DOHH2 (cell line): ENCODE data around the gene DCLK1.

Experiments
- H3F3A ChIP-seq: fragments of 200-600 bp; sonication (generic), shearing (Covaris generic); 2 replicates; pipeline ENCODE4 v1.6.0; 2016; ENCODE audit warnings: antibody characterized with exemption, mild to moderate bottlenecking; ENCODE audit not compliant: control insufficient read depth, insufficient read depth
- H3K27ac ChIP-seq: fragments of 200-600 bp; sonication (generic); 2 replicates; pipeline ENCODE4 v1.5.1; 2014; ENCODE audit warnings: low read depth, mild to moderate bottlenecking, low read length, moderate library complexity
- H3K27me3 ChIP-seq: fragments of 200-600 bp; sonication (generic); 2 replicates; pipeline ENCODE4 v1.6.1; 2014; ENCODE audit warnings: mild to moderate bottlenecking, low read length, mixed read lengths; ENCODE audit not compliant: control insufficient read depth
- H3K36me3 ChIP-seq: fragments of 200-600 bp; sonication (generic); 2 replicates; pipeline ENCODE4 v1.6.1; 2014; ENCODE audit warnings: mild to moderate bottlenecking, low read length, moderate library complexity, mixed read lengths; ENCODE audit not compliant: control insufficient read depth
- H3K4me1 ChIP-seq: fragments of 200-600 bp; sonication (generic); 2 replicates; pipeline ENCODE4 v1.6.1; 2014; ENCODE audit warnings: mild to moderate bottlenecking, low read length, mixed read lengths; ENCODE audit not compliant: control insufficient read depth
- H3K4me2 ChIP-seq: fragments of 200-600 bp; sonication (generic); 2 replicates; pipeline ENCODE4 v1.6.0; 2014; ENCODE audit warnings: mild to moderate bottlenecking, low read length, moderate library complexity
- H3K4me3 ChIP-seq: fragments of 200-600 bp; sonication (generic); 2 replicates; pipeline ENCODE4 v1.5.1; 2014; ENCODE audit warnings: mild to moderate bottlenecking, low read length, mixed read lengths
- H3K79me2 ChIP-seq: fragments of 200-600 bp; sonication (generic); 2 replicates; pipeline ENCODE4 v1.6.1; 2014; ENCODE audit warnings: mild to moderate bottlenecking, low read length, mixed read lengths; ENCODE audit not compliant: control insufficient read depth
- H3K9me2 ChIP-seq: fragments of 200-600 bp; sonication (generic); replicated peaks from 2 replicates; pipeline ENCODE4 v1.6.1; 2014; ENCODE audit warnings: mild to moderate bottlenecking, low read length, mixed read lengths; ENCODE audit not compliant: control insufficient read depth
- H3K9me3 ChIP-seq: fragments of 200-600 bp; sonication (generic); 2 replicates; pipeline ENCODE4 v1.6.1; 2014; ENCODE audit warnings: antibody characterized with exemption, low read length, mixed read lengths; ENCODE audit not compliant: control insufficient read depth, insufficient read depth
- H4K20me1 ChIP-seq: fragments of 200-600 bp; sonication (generic); 2 replicates; pipeline ENCODE4 v1.6.0; 2014; ENCODE audit warnings: low read depth, mild to moderate bottlenecking, antibody characterized with exemption, low read length, moderate library complexity; ENCODE audit not compliant: control insufficient read depth, insufficient read depth
- EZH2phosphoT487 ChIP-seq: fragments of 200-600 bp; sonication (generic); IDR thresholded peaks from 2 replicates; pipeline ENCODE4 v1.6.1; 2017; ENCODE audit warnings: borderline replicate concordance, mild to moderate bottlenecking, antibody characterized with exemption, low read length, moderate library complexity, mixed read lengths
- TF ChIP-seq, protein P1 (sequence below): fragments of 200-600 bp; sonication (generic); IDR thresholded peaks from one replicate; pipeline ENCODE4 v1.5.1; 2014; ENCODE audit warnings: antibody characterized with exemption, mild to moderate bottlenecking, low read depth, low read length; ENCODE audit not compliant: poor library complexity, severe bottlenecking

DCLK1 gene

GRCh38 chr13:35826626-35827254, 304.4 kb downstream of the DCLK1 start:
- H3K27ac ChIP-seq = no peak overlapping the region
- no peaks in the 10 kb centered on the region for H3F3A ChIP-seq
- H3K4me2 ChIP-seq = no peak overlapping the region
- no peaks in the 10 kb centered on the region for H4K20me1 ChIP-seq
- TF ChIP-seq, protein P1, sequence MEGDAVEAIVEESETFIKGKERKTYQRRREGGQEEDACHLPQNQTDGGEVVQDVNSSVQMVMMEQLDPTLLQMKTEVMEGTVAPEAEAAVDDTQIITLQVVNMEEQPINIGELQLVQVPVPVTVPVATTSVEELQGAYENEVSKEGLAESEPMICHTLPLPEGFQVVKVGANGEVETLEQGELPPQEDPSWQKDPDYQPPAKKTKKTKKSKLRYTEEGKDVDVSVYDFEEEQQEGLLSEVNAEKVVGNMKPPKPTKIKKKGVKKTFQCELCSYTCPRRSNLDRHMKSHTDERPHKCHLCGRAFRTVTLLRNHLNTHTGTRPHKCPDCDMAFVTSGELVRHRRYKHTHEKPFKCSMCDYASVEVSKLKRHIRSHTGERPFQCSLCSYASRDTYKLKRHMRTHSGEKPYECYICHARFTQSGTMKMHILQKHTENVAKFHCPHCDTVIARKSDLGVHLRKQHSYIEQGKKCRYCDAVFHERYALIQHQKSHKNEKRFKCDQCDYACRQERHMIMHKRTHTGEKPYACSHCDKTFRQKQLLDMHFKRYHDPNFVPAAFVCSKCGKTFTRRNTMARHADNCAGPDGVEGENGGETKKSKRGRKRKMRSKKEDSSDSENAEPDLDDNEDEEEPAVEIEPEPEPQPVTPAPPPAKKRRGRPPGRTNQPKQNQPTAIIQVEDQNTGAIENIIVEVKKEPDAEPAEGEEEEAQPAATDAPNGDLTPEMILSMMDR = no peak
- no peak for TF ChIP-seq EZH2phosphoT487
- no peaks in the 10 kb centered on the region for H3K27me3 ChIP-seq
- H3K36me3 ChIP-seq = no peaks in the 10 kb centered on the region
- no peaks in the 10 kb centered on the region for H3K9me3 ChIP-seq
- no peaks in the 10 kb centered on the region for H3K9me2 ChIP-seq
- no peaks in the 10 kb centered on the region for H3K4me1 ChIP-seq
- no peak overlapping the region for H3K4me3 ChIP-seq
- H3K79me2 ChIP-seq = no peaks in the 10 kb centered on the region

GRCh38 chr13:35824825-35825224, 306.4 kb downstream of the DCLK1 start:
- TF ChIP-seq, protein P1 = no peak
- TF ChIP-seq EZH2phosphoT487 = no peak
- no peaks in the 10 kb centered on the region for H4K20me1 ChIP-seq
- no peak overlapping the region for H3K4me2 ChIP-seq
- no peaks in the 10 kb centered on the region for H3K27me3 ChIP-seq
- no peak overlapping the region for H3K27ac ChIP-seq
- H3K4me3 ChIP-seq = no peak overlapping the region
- no peaks in the 10 kb centered on the region for H3K9me3 ChIP-seq
- H3F3A ChIP-seq = no peaks in the 10 kb centered on the region
- H3K9me2 ChIP-seq = no peaks in the 10 kb centered on the region
- H3K79me2 ChIP-seq = no peaks in the 10 kb centered on the region
- H3K4me1 ChIP-seq = no peaks in the 10 kb centered on the region
- H3K36me3 ChIP-seq = no peaks in the 10 kb centered on the region

GRCh38 chr13:35824395-35824794, 306.8 kb downstream of the DCLK1 start:
- no peaks in the 10 kb centered on the region for H3K9me2 ChIP-seq
- no peak overlapping the region for H3K4me2 ChIP-seq
- H3K79me2 ChIP-seq = no peaks in the 10 kb centered on the region
- no peaks in the 10 kb centered on the region for H3K4me1 ChIP-seq
- no peaks in the 10 kb centered on the region for H3K27me3 ChIP-seq
- no peaks in the 10 kb centered on the region for H4K20me1 ChIP-seq
- H3K27ac ChIP-seq = no peak overlapping the region
- H3K36me3 ChIP-seq = no peaks in the 10 kb centered on the region
- no peak overlapping the region for H3K4me3 ChIP-seq
- no peaks in the 10 kb centered on the region for H3K9me3 ChIP-seq
- H3F3A ChIP-seq = no peaks in the 10 kb centered on the region
- TF ChIP-seq, protein P1 = no peak
- no peak for TF ChIP-seq EZH2phosphoT487

DNA sequence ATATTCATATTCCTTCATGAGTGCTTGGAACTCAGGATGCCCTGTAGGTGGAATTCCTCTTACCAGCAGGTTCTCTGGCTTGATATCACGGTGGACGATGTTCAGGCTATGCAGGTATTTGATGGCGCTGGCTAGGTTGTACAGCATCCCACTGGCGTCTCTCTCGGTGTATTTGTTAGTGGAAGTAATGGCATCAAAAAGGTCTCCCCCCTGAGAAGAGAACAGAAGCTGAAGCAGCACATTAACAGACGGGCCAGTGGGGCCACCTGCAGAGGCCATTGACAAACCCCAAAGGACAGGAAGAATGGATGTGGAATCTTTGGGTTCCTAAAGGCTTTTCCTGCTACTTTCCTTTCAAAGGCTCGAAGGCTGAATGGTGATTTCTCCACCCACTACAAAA, 308.5 kb downstream of the DCLK1 start:
- Histone ChIP-seq H3K27me3 (no peaks in the 10 kb centered on the region), H3K9me3 (no peaks in the 10 kb centered on the region), H3K4me2 (no peak overlapping the region), H3F3A (no peaks in the 10 kb centered on the region), H3K36me3 (no peaks in the 10 kb centered on the region), H3K4me3 (no peak overlapping the region), H4K20me1 (no peaks in the 10 kb centered on the region), H3K9me2 (no peaks in the 10 kb centered on the region), H3K27ac (no peak overlapping the region), H3K79me2 (no peaks in the 10 kb centered on the region), H3K4me1 (no peaks in the 10 kb centered on the region)
- no peak for TF ChIP-seq EZH2phosphoT487
- TF ChIP-seq, protein P1 = no peak
